Posterior cingulate gyrus (tissue), 11 donors: ENCODE results near the gene DGCR6L.
"Not testable (repeated sequence)": the region's sequence is repeated elsewhere in the genome, so short reads cannot be mapped to it uniquely, and the experiment has no call there.

ENCODE experiments used
- DNase-seq, 10 donors: peaks; one replicate each; pipeline versions ENCODE4 v3.0.0 to v3.0.0-alpha.2; 2020 to 2021; ENCODE audit warnings: mixed read lengths in 3 of 10
- intact Hi-C: fragments of 100-400 bp; cut with DNase I; formaldehyde crosslinking; loops from one replicate; pipeline ENCODE4 v1.15.1; 2023

The DGCR6L gene

DNA sequence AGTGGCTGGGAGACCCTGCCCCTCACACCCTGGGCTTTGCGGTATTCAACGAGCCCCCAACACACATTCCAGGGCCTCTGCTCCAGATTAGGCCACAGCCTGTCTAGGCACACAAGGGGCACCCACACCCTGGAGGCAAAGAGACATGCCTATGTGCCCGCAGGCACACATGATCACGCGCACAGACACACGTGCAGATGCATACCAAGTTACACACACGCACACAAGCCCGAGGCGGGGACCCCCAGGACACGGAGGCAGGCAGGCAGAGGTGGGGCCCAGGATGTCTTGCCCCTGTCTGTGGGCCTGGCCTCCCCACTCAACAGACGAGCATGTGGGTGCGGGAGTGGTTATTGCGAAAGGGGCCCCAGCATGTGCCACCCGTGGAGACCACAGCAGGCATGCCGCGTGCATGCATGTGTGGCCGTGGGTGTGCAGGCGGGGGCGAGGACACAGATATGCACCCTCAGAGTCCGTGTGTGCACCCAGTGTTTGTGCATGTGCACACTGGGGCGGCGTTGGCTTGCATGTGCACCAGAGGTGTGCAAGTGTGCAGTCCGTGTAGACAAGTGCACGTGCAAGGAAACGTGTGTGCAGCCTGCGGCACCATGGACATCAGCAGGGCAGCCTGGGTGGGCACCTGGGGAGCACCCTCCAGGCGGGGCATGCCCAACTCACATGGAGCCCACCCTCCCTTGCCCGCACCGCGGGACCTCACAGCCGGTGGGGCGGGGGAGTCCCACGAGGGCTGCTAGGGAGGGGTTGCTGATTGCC is 53.0 kb downstream of the DGCR6L start:
- intact Hi-C loops, DNase-seq: not testable (repeated sequence)

DNA sequence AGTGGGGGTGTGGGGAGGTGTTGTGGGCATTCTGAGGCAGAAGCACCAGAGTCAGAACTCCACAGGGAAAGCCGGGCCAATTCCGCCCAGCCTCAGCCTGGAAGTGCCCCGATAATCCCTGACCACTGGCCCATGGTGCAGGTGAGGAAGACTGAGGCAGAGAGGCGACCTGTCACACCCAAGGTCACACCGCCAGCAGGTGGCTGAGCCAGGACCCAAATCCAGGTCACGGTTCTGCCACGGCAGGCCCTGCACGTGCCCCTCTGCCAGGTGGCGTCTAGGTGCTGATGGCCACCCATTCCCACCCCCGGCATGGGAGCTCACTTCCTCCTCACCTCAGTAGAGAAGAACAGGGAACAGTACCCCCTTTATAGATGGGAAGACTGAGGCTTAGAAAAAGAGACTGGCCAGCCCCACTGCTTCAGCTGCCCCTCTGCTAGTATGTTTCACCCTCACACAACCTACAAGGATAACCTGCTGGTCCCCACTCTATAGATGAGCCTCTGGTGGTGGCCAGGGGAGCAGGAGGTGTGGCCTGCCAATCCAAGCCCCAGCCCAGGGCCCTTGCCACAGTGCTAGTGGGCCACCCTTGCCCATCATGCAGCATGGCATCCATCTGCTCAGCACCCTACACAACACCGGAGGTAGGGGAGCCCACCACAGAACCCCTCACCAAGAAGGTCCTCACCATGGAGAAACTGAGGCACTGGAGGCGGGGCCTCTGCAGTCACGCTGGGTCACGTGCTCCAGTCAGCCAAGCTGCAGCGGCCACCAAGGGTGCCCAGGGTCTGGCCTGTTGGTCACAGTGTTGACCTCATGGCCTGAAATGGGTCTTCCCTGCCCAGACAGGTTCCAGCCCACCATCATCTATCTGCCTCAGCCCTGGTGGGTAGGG is 53.8 kb downstream of the DGCR6L start:
- DNase-seq, intact Hi-C loops: not testable (repeated sequence)

DNA sequence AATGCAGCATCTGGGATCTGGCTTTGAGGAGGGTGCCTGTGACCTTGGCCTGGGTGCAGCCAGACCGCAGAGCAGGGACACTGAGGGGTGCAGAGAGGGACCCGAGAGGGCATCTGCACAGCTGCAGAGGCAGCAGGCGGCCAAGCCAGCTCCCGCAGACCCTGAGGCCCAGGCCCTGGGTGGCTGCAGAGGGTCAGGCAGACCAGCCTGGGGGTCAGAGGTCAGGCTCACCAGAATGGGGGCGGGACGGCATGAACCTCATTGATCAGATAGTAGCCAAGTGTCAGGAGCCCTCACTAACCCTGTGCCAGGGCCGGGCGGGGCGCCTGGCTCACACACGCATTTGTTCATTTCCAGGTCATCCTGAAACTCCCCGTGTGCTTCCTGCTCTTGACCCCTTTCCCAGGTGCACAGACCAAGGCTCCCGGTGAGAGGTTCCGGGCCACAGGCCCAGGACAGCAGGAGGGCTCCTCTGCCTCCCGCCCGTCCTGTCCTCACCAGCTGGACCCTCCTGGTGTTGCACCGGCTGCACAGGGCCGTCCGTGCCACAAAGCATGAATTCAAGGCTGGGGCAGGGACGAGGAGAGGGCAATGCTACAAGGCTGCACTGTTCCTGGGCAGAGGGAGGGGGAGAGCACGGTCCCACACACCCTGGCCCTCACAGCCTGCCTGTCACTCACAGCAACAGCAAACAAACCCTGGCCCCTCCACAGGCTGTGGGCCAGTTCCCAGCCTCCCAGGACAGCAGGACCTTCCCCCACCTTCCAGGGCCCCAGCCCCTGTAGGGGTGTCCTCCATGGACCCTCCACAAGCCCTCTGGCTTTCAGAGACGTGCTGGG is 55.0 kb downstream of the DGCR6L start:
- DNase-seq: peak in 3 of 10 donors; percentile 56 to 93 (median 65)
- intact Hi-C loops: no loop called here
